HL-60 (cell line): ENCODE data around the gene CACNG3.

Experiments
- DNase-seq, 2 experiments: peaks; one replicate each; pipeline ENCODE4 v3.0.0-alpha.2; 2010 to 2020; ENCODE audit warnings: low read depth in 1 of 2, low spot score in 1 of 2
- H3K27ac ChIP-seq: fragments of 250-450 bp; sonication (Bioruptor Pico); replicated peaks from 2 replicates; pipeline ENCODE4 v1.5.1; 2020; ENCODE audit warnings: mild to moderate bottlenecking, moderate library complexity
- H3K27me3 ChIP-seq: fragments of 250-450 bp; sonication (Bioruptor Pico); 2 replicates; pipeline ENCODE4 v1.5.1; 2021; ENCODE audit warnings: mild to moderate bottlenecking, moderate library complexity; ENCODE audit not compliant: insufficient read depth, poor library complexity, severe bottlenecking
- H3K4me3 ChIP-seq: replicated peaks from 2 replicates; pipeline ENCODE4 v1.5.1; 2011; ENCODE audit warnings: mild to moderate bottlenecking, control low read depth, low read length; ENCODE audit not compliant: insufficient read depth
- CTCF ChIP-seq: IDR thresholded peaks from one replicate; pipeline ENCODE4 v1.5.1; 2011; ENCODE audit warnings: low read length, control low read depth, inconsistent platforms; ENCODE audit not compliant: insufficient read depth
- GABPA ChIP-seq: IDR thresholded peaks from 2 replicates; pipeline ENCODE4 v1.6.1; 2012; ENCODE audit warnings: low read depth
- POLR2AphosphoS5 ChIP-seq: IDR thresholded peaks from 2 replicates; pipeline ENCODE4 v1.6.1; 2012; ENCODE audit warnings: low read depth
- REST ChIP-seq: IDR thresholded peaks from 2 replicates; pipeline ENCODE4 v1.6.1; 2012; ENCODE audit warnings: low read depth; ENCODE audit not compliant: insufficient replicate concordance
- SPI1 ChIP-seq: IDR thresholded peaks from 2 replicates; pipeline ENCODE4 v1.6.1; 2012; ENCODE audit warnings: low read depth, mild to moderate bottlenecking, borderline replicate concordance

CACNG3 gene

GRCh38 chr16:24322106-24322505 is 66.0 kb downstream of the CACNG3 start:
- Histone ChIP-seq H3K4me3 (no peak overlapping the region), H3K27ac (no peak overlapping the region), H3K27me3 (no peaks in the 10 kb centered on the region)
- no peak for TF ChIP-seq CTCF
- TF ChIP-seq SPI1: no peak
- no peak for TF ChIP-seq POLR2AphosphoS5
- no peak for TF ChIP-seq REST
- no peak for TF ChIP-seq GABPA
- no peak for DNase-seq

- no peaks in the 10 kb centered on the region for H3K27me3 ChIP-seq
- DNase-seq: no peak
- TF ChIP-seq SPI1 (no peak), GABPA (no peak), CTCF (no peak), REST (no peak), POLR2AphosphoS5 (no peak)
Observed at GRCh38 chr16:24324421-24324820, 68.3 kb downstream of the CACNG3 start.

GRCh38 chr16:24328835-24329452 is 72.8 kb downstream of the CACNG3 start:
- DNase-seq: no peak
- Histone ChIP-seq H3K4me3 (no peak overlapping the region), H3K27ac (no peak overlapping the region), H3K27me3 (no peaks in the 10 kb centered on the region)
- TF ChIP-seq CTCF: no peak
- no peak for TF ChIP-seq SPI1
- TF ChIP-seq POLR2AphosphoS5: no peak
- no peak for TF ChIP-seq GABPA
- TF ChIP-seq REST: no peak

More at GRCh38 chr16:24324421-24324820, 68.3 kb downstream of the CACNG3 start:
- Histone ChIP-seq H3K4me3 (no peak overlapping the region), H3K27ac (no peak overlapping the region)
